Measurements from ENCODE around the gene RBM20.

RBM20 gene

DNA sequence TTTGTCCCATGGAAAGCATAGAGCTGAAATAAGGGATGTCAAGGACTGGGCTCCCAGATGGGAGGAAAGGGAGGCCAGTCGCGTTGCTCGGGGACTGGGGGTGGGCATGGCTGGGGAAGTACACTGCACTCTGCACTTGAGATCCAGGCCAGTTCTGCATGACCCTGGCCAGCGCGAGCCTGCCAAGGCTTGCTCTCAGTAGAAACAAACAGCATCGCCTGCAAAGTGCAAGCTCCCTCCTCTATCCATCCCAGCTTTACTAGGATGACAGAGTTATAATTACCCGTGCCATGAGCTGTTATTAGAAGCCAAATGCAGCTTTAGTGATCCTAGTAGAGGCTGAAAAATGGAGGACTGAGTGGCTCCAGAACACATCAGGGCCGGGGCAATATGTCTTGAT, 183.7 kb downstream of the RBM20 start:
- CTCF ChIA-PET, result interaction anchor here (0.6 to 1.5 kb wide), 3 partner anchors 9 to 407 kb away, joined by 3 read pairs; no protein-coding TSS in a partner anchor

DNA sequence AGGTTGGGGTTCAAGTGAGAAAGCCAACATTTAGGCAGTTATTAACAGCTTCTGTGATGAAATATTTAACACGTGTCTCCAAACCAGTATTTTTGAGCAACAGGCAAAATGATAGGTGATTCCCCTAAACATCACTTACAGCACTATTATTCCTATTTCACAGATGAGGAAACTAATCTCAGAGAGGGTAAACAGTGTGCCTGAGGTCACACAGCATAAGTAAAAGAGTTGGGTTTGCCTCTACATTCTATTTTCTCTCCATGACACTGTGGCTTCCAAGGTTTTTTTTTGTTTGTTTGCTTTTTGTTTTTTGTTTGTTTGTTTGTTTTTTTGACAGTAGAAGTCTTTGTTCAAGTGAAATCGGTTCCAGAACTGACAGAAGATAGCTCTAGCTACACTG, 184.4 kb downstream of the RBM20 start:
- Histone ChIP-seq H3K4me3 (ENCODE audit: control insufficient read depth in 1 of 7, extremely low read depth in 1 of 7, insufficient read depth in 4 of 7, low read depth in 2 of 7, low read length in 6 of 7) (no peak overlapping the region), H3K36me3 (ENCODE audit: control insufficient read depth in 4 of 4, insufficient read depth in 4 of 4, low read length in 3 of 4) (no peaks in the 10 kb centered on the region), H3K27ac (ENCODE audit: insufficient read depth in 1 of 2, low read depth in 1 of 2, low read length in 2 of 2, poor library complexity in 1 of 2, severe bottlenecking in 2 of 2) (no peak overlapping the region), H3K4me1 (ENCODE audit: control extremely low read depth in 1 of 4, control insufficient read depth in 4 of 4, insufficient read depth in 4 of 4, low read length in 3 of 4) (no peaks in the 10 kb centered on the region), H3K9me3 (ENCODE audit: control extremely low read depth in 1 of 5, control insufficient read depth in 4 of 5, insufficient read depth in 2 of 5, low read depth in 1 of 5, low read length in 4 of 5) (no peaks in the 10 kb centered on the region), H3K27me3 (replicated peaks in 2 of 5; ENCODE audit: control insufficient read depth in 4 of 5, insufficient read depth in 5 of 5, low read length in 4 of 5) (no peaks in the 10 kb centered on the region)
- CTCF ChIA-PET, result interaction anchor here (0.6 to 1.5 kb wide), 4 partner anchors 8 to 407 kb away, joined by 3 read pairs; no protein-coding TSS in a partner anchor
- POLR2A ChIA-PET, result no interaction called here
- no peak for DNase-seq
- 80% methylated on average over 2 of the region's 2 CpGs for WGBS (ENCODE audit: insufficient coverage)

More for the DNA sequence above, 183.7 kb downstream of the RBM20 start:
- H3K9me3 ChIP-seq (ENCODE audit: control extremely low read depth in 1 of 5, control insufficient read depth in 4 of 5, insufficient read depth in 2 of 5, low read depth in 1 of 5, low read length in 4 of 5), result no peaks in the 10 kb centered on the region
- DNase-seq, result no peak
- no peaks in the 10 kb centered on the region for H3K4me1 ChIP-seq (ENCODE audit: control extremely low read depth in 1 of 4, control insufficient read depth in 4 of 4, insufficient read depth in 4 of 4, low read length in 3 of 4)
- POLR2A ChIA-PET, result no interaction called here
- H3K4me3 ChIP-seq (ENCODE audit: control insufficient read depth in 1 of 7, extremely low read depth in 1 of 7, insufficient read depth in 4 of 7, low read depth in 2 of 7, low read length in 6 of 7), result no peak overlapping the region
- WGBS (ENCODE audit: insufficient coverage), result 97% methylated on average over 8 of the region's 8 CpGs
- no peak overlapping the region for H3K27ac ChIP-seq (ENCODE audit: insufficient read depth in 1 of 2, low read depth in 1 of 2, low read length in 2 of 2, poor library complexity in 1 of 2, severe bottlenecking in 2 of 2)
- H3K36me3 ChIP-seq (ENCODE audit: control insufficient read depth in 4 of 4, insufficient read depth in 4 of 4, low read length in 3 of 4), result no peaks in the 10 kb centered on the region
- H3K27me3 ChIP-seq (replicated peaks in 2 of 5; ENCODE audit: control insufficient read depth in 4 of 5, insufficient read depth in 5 of 5, low read length in 4 of 5), result no peaks in the 10 kb centered on the region

DNA sequence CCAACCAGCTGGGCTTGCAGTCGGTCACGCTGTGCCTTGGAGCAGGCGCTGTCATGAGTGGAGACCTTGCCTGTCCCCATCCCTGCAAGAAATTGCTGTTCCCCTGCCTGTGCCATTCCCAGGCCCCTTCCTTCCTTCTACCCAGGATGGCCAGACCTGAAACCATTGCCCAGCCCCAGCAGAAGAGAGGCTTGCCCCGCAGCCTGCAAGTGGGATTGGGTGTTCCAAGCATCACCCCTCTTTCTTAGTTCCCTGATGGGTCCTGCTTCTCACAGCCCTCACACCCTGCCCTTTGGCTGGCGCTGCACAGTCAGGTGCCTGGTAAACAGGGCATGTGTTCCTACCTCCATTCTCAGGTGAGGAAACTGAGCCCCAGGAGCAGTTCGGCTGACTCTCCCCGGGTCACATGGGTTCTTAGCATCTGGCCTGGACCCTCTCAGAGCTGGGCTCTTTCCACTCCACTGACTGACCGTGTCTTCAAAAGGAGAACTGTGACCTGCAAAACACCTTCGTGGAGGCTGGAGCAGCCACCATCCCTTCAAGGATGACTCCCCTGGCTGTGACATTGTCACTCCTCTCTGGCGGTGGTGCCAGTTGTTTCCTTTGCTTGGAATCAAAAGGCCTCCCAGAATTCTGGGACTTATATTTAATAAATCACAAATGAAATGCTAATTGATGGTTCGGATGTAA, 185.7 kb downstream of the RBM20 start:
- Histone ChIP-seq H3K9me3 (ENCODE audit: control extremely low read depth in 1 of 5, control insufficient read depth in 4 of 5, insufficient read depth in 2 of 5, low read depth in 1 of 5, low read length in 4 of 5) (no peaks in the 10 kb centered on the region), H3K4me1 (ENCODE audit: control extremely low read depth in 1 of 4, control insufficient read depth in 4 of 4, insufficient read depth in 4 of 4, low read length in 3 of 4) (peaks cover 0 to 5% (median 4%) of the 10 kb centered on the region in 4 experiments), H3K27me3 (replicated peaks in 2 of 5; ENCODE audit: control insufficient read depth in 4 of 5, insufficient read depth in 5 of 5, low read length in 4 of 5) (no peaks in the 10 kb centered on the region), H3K27ac (ENCODE audit: insufficient read depth in 1 of 2, low read depth in 1 of 2, low read length in 2 of 2, poor library complexity in 1 of 2, severe bottlenecking in 2 of 2) (no peak overlapping the region), H3K36me3 (ENCODE audit: control insufficient read depth in 4 of 4, insufficient read depth in 4 of 4, low read length in 3 of 4) (no peaks in the 10 kb centered on the region), H3K4me3 (ENCODE audit: control insufficient read depth in 1 of 7, extremely low read depth in 1 of 7, insufficient read depth in 4 of 7, low read depth in 2 of 7, low read length in 6 of 7) (no peak overlapping the region)
- DNase-seq, result no peak
- ChIA-PET CTCF (interaction anchor here (1.2 to 1.3 kb wide), 2 partner anchors 8 to 12 kb away, joined by 3 read pairs; no protein-coding TSS in a partner anchor), POLR2A (no interaction called here)
- WGBS (ENCODE audit: insufficient coverage), result 94% methylated on average over 9 of the region's 11 CpGs

DNA sequence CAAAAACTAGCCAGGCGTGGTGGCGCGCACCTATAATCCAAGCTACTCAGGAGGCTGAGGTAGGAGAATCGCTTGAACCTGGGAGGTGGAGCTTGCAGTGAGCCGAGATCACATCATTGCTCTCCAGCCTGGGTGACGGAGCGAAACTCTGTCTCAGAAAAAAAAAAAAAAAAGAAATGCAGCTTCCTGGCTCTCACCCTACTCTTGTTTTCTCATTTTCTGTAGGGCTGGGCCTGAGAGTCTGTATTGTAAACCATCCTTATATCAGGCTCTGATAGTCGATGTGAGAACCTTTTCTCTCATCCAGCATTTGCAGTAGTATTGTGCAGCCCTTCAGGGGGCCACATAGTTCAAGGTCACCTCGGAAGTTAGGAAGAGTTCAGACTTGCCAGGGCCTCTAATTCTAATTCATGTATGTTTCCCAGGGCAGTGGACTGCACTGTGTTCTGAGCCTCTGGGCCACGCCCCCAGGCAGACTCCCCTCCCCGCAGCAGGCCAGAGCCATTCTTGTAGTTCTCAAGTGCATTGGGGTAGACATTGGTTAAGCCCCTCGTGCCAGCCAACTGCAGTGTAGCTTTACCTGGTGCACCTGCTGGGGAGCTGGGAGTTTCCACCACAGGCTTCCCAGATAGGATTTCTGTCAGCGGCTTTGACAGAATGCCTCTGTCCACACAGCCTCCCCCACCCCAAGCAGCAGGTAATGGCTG, 189.3 kb downstream of the RBM20 start:
- Histone ChIP-seq H3K4me3 (ENCODE audit: control insufficient read depth in 1 of 7, extremely low read depth in 1 of 7, insufficient read depth in 4 of 7, low read depth in 2 of 7, low read length in 6 of 7) (no peak overlapping the region), H3K9me3 (ENCODE audit: control extremely low read depth in 1 of 5, control insufficient read depth in 4 of 5, insufficient read depth in 2 of 5, low read depth in 1 of 5, low read length in 4 of 5) (no peaks in the 10 kb centered on the region), H3K27me3 (replicated peaks in 2 of 5; ENCODE audit: control insufficient read depth in 4 of 5, insufficient read depth in 5 of 5, low read length in 4 of 5) (no peaks in the 10 kb centered on the region), H3K4me1 (ENCODE audit: control extremely low read depth in 1 of 4, control insufficient read depth in 4 of 4, insufficient read depth in 4 of 4, low read length in 3 of 4) (peaks cover 0 to 19% (median 12%) of the 10 kb centered on the region in 4 experiments), H3K36me3 (ENCODE audit: control insufficient read depth in 4 of 4, insufficient read depth in 4 of 4, low read length in 3 of 4) (no peaks in the 10 kb centered on the region), H3K27ac (ENCODE audit: insufficient read depth in 1 of 2, low read depth in 1 of 2, low read length in 2 of 2, poor library complexity in 1 of 2, severe bottlenecking in 2 of 2) (no peak overlapping the region)
- ChIA-PET POLR2A (no interaction called here), CTCF (interaction anchor here (0.9 kb wide), 1 partner anchor 11 kb away, joined by 4 read pairs; no protein-coding TSS in a partner anchor)
- DNase-seq, result no peak
- WGBS (ENCODE audit: insufficient coverage), result 84% methylated on average over 5 of the region's 13 CpGs

DNA sequence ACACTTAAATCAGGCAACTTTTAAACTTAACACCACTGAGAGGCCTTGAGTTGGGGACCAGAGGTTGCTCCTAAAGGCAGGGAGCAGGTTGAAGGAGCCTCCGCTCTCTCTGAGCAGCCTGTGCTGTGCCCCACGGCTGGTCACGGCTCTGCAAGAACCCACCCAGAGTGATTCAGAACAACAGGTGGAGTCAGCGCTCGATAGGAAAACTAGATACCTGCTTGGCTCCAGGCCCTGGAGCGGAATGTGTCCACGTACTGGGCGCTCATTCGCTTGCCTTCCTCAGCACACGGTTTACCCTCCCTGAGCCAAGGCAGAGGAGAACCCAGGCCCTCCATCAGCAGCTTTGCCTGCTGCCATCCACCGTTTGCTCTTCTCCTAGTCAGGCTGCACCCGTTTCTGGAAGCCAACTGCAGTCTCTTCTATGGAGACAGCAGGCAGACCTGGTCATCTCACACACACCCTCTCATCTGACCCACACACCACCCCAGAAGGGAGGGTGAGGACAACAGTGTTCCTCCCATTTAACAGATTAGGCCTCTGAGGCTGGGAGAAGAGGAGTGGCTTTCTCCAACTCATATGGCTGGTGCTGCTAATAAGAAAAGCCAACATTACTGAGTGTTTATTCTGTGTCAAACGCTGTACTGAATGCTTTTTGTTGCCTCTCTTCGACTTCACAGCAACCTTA, 189.9 kb downstream of the RBM20 start:
- Histone ChIP-seq H3K36me3 (ENCODE audit: control insufficient read depth in 4 of 4, insufficient read depth in 4 of 4, low read length in 3 of 4) (no peaks in the 10 kb centered on the region), H3K27me3 (replicated peaks in 2 of 5; ENCODE audit: control insufficient read depth in 4 of 5, insufficient read depth in 5 of 5, low read length in 4 of 5) (no peaks in the 10 kb centered on the region), H3K4me1 (ENCODE audit: control extremely low read depth in 1 of 4, control insufficient read depth in 4 of 4, insufficient read depth in 4 of 4, low read length in 3 of 4) (peaks cover 0 to 19% (median 12%) of the 10 kb centered on the region in 4 experiments), H3K4me3 (ENCODE audit: control insufficient read depth in 1 of 7, extremely low read depth in 1 of 7, insufficient read depth in 4 of 7, low read depth in 2 of 7, low read length in 6 of 7) (no peak overlapping the region), H3K27ac (ENCODE audit: insufficient read depth in 1 of 2, low read depth in 1 of 2, low read length in 2 of 2, poor library complexity in 1 of 2, severe bottlenecking in 2 of 2) (no peak overlapping the region), H3K9me3 (ENCODE audit: control extremely low read depth in 1 of 5, control insufficient read depth in 4 of 5, insufficient read depth in 2 of 5, low read depth in 1 of 5, low read length in 4 of 5) (no peaks in the 10 kb centered on the region)
- DNase-seq, result no peak
- ChIA-PET CTCF (interaction anchor here (1.3 to 1.4 kb wide), 2 partner anchors 9 to 16 kb away, joined by 3 to 4 read pairs; no protein-coding TSS in a partner anchor), POLR2A (no interaction called here)
- WGBS (ENCODE audit: insufficient coverage), result 99% methylated on average over 12 of the region's 14 CpGs

DNA sequence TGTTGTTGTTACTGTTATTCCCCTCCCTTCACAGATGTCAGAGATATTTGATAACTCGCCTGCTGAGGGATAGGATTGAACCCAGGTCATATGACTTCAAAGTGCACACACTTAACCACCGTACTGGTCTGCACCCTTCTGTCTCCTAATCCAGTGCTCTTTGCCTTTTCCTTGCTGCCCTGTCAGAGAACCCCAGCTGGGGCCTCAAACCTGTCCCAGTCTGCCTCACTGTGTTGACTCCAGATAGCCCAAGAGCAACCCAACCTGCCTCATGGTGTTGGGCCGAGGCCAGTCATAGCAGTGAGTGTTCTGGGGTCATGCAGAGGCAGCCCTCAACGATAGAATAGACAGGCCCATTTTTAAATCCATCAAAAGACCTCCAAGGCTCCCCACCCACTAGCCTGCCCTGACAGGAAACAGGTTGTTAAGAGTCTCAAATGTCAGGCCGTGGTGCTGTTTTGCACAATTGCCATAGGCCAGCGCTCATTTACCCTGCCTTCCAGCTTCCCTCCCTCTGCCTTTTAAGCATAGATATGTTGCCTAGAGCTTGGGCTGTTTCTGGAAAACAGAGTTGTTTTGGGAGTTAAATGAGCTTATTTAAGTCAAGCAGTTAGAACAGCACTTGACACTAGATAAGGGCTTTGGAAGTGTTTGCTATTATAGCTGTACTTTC, 190.6 kb downstream of the RBM20 start:
- ChIA-PET POLR2A (interaction anchor here (0.6 kb wide), 1 partner anchor 75 kb away, joined by 3 read pairs; no protein-coding TSS in a partner anchor), CTCF (interaction anchor here (1.3 to 3.0 kb wide), 6 partner anchors 8 to 227 kb away, joined by 3 to 16 read pairs (median 3); no protein-coding TSS in a partner anchor)
- Histone ChIP-seq H3K36me3 (ENCODE audit: control insufficient read depth in 4 of 4, insufficient read depth in 4 of 4, low read length in 3 of 4) (no peaks in the 10 kb centered on the region), H3K27me3 (replicated peaks in 2 of 5; ENCODE audit: control insufficient read depth in 4 of 5, insufficient read depth in 5 of 5, low read length in 4 of 5) (no peaks in the 10 kb centered on the region), H3K4me3 (ENCODE audit: control insufficient read depth in 1 of 7, extremely low read depth in 1 of 7, insufficient read depth in 4 of 7, low read depth in 2 of 7, low read length in 6 of 7) (no peak overlapping the region), H3K27ac (ENCODE audit: insufficient read depth in 1 of 2, low read depth in 1 of 2, low read length in 2 of 2, poor library complexity in 1 of 2, severe bottlenecking in 2 of 2) (peak overlapping the region in 1 of 2 experiments; percentile 22), H3K9me3 (ENCODE audit: control extremely low read depth in 1 of 5, control insufficient read depth in 4 of 5, insufficient read depth in 2 of 5, low read depth in 1 of 5, low read length in 4 of 5) (no peaks in the 10 kb centered on the region), H3K4me1 (ENCODE audit: control extremely low read depth in 1 of 4, control insufficient read depth in 4 of 4, insufficient read depth in 4 of 4, low read length in 3 of 4) (peaks cover 0 to 19% (median 12%) of the 10 kb centered on the region in 4 experiments)
- DNase-seq, result peak; percentile 36 to 87 (median 81)
- WGBS (ENCODE audit: insufficient coverage), result 53% methylated on average over 5 of the region's 6 CpGs
